Measurements from ENCODE around the gene CCDC180.
"Not testable (repeated sequence)": the region's sequence is repeated elsewhere in the genome, so short reads cannot be mapped to it uniquely, and the experiment has no call there.

CCDC180 gene

GRCh38 chr9:97311798-97312500 is 4.5 kb downstream of the CCDC180 start:
- DNase-seq (ENCODE audit: low read depth in 2 of 2), result no peak

DNA sequence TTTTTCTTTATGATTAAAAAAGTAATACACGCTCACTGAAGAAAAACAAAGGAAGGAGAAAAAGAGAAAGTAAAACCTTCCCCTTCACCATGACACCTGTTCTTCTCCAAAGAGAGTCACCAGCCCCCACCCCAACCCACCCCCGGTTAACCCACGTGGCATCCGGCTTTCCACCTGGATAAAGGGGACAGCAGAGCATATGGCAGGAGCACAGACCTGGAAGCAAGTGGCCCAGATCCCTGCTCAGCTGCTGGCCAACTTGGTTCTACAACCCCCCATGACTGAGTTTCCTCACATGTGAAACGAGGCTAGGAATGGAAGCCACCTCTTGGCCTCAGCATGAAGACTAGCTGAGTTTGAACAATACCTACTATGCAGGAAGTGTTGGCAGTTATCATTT is 5.1 kb downstream of the CCDC180 start:
- DNase-seq (ENCODE audit: low read depth in 2 of 2), result no peak

- no peak for DNase-seq (ENCODE audit: low read depth in 2 of 2)
These were observed 5.8 kb downstream of the CCDC180 start for GRCh38 chr9:97313243-97313642.

DNA sequence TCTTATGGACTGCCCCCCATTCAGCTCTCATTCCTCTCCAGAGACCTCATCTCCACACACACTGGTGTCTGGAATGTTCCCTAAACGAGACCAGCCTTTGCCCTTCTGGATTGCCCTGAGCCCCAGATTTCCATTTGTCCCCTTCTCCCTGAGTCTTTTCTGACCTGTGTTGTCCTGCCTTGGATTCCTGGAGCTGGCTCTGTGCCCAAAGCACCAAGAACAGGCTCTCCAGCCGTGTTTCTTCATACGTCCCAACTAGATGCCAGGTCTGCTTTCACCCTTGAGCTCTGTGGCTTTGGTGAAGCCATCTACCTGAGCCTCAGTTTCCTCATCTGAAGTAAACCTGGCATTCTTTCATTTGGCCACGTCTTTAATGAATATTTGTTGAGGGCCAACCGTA is 6.3 kb downstream of the CCDC180 start:
- no peak for DNase-seq (ENCODE audit: low read depth in 2 of 2)

- DNase-seq (ENCODE audit: low read depth in 2 of 2), result no peak
These were observed 7.0 kb downstream of the CCDC180 start for GRCh38 chr9:97314503-97314902.

DNA sequence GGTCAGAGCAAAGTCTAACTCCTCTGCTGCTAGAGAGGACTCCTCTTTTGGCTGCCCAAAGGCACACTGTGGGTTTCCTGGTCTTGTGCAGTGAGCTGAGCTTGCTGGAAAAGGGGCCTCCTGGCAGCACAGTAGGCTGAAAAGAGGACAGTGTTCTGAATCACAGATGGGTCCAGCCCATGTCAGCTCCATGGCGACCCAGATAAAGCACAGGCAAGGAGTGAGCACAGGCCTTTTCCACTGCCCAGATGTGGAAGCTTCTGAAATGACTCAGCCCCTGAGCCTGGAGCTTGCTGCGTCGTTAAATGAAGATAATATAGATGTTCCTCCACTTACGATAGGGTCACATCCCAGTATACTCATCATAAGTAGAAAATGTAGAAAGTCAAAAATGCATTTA is 8.1 kb downstream of the CCDC180 start:
- no peak for DNase-seq (ENCODE audit: low read depth in 2 of 2)

- DNase-seq (ENCODE audit: low read depth in 2 of 2), result no peak
These were observed 9.4 kb downstream of the CCDC180 start for GRCh38 chr9:97316904-97317303.

- DNase-seq (ENCODE audit: low read depth in 2 of 2), result no peak
These were observed 11.0 kb downstream of the CCDC180 start for GRCh38 chr9:97318433-97318832.

- DNase-seq (ENCODE audit: low read depth in 2 of 2), result no peak
These were observed 11.9 kb downstream of the CCDC180 start for GRCh38 chr9:97319395-97319794.

GRCh38 chr9:97320080-97320642 is 12.7 kb downstream of the CCDC180 start:
- DNase-seq (ENCODE audit: low read depth in 2 of 2), result no peak

DNA sequence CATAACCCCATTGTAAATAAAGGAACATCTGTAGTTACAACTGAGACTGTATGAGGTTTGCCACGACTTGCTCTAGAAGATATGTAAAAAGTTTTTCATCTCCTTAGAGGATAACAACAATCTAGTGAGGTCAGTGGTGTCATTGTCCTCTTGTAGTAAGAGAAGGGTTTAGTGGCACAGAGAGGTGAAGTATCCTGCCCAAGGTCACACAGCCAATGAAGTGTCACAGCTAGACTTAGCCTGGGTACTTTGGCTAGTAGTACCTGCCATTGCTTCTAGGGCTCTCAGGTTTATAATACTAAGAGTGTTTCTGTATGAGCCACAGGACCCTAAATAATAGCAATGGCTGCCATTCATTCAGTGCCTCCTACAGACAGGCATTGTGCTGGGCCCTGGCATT is 13.8 kb downstream of the CCDC180 start:
- DNase-seq (ENCODE audit: low read depth in 2 of 2), result no peak

DNA sequence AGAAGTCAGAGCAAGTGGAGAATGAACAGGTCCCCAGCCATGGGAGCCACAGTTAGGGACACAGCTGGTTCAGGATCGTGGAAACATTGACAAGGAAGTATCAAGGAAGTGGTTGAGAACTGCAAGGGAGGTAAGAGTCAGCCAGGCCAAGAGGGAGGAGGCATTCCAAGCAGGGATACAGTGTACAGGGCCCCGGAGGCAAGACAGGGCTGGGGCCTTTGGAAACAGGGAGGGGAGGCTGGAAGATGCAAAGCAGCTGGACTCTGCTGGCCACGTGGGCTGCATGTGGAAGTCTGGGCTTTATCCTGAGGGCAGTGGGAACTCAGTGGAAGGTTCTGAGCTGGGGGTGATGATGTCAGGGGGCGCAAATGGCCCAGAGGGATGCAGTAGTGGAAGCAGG is 14.2 kb downstream of the CCDC180 start:
- no peak for DNase-seq (ENCODE audit: low read depth in 2 of 2)

GRCh38 chr9:97322105-97322504 is 14.6 kb downstream of the CCDC180 start:
- DNase-seq (ENCODE audit: low read depth in 2 of 2), result no peak

DNA sequence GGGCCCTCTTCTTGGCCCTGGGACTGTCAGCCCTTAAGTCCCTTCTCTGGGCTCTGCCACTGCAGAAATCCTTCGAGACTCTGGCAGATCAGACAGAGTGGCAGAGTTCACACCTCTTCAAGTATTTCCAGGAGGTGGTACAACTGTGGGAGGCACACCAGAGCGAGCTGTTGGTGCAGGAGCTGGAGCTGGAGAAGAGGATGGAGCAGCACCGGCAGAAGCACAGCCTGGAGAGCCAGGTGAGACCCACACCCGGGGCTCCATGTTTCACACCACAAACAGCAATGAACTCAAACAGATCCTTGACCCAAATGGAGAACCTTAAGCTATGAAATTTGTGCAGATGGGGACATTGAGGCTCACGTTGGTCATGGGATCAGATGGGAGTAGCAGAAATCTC is 17.5 kb downstream of the CCDC180 start:
- no peak for DNase-seq (ENCODE audit: low read depth in 2 of 2)

- no peak for DNase-seq (ENCODE audit: low read depth in 2 of 2)
These were observed 20.1 kb downstream of the CCDC180 start for GRCh38 chr9:97327562-97327961.

DNA sequence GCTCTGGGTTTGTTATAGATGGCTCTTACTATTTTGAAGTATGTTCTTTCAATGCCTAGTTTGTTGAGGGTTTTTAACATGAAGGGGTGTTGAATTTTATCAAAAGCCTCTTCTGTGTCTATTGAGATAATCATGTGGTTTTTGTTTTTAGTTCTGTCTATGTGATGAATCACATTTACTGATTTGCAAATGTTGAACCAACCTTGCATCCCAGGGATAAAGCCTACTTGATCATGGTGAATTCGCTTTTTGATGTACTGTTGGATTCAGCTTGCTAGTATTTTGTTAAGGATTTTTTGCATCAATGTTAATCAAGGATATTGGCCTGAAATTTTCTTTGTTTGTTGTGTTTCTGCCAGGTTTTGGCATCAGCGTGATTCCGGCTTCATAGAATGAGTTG is 25.5 kb downstream of the CCDC180 start:
- DNase-seq (ENCODE audit: low read depth in 2 of 2), result no peak

- not testable (repeated sequence) for DNase-seq (ENCODE audit: low read depth in 2 of 2)
These were observed 28.2 kb downstream of the CCDC180 start for GRCh38 chr9:97335622-97336021.

GRCh38 chr9:97348871-97349270 is 41.4 kb downstream of the CCDC180 start:
- no peak for DNase-seq (ENCODE audit: low read depth in 2 of 2)

- DNase-seq (ENCODE audit: low read depth in 2 of 2), result no peak
These were observed 41.9 kb downstream of the CCDC180 start for GRCh38 chr9:97349400-97349799.

GRCh38 chr9:97354637-97355036 is 47.2 kb downstream of the CCDC180 start:
- DNase-seq (ENCODE audit: low read depth in 2 of 2), result no peak

- no peak for DNase-seq (ENCODE audit: low read depth in 2 of 2)
These were observed 49.6 kb downstream of the CCDC180 start for GRCh38 chr9:97357056-97357455.

Data from stimulated activated CD4-positive, alpha-beta T cell treated with anti-CD3 and anti-CD28 coated beads, Interleukin-12 subunit alpha, Interleukin-12 subunit beta, amount 100 ng/mL, for 24 hours (primary cell).